Bronchial epithelial cell (primary cell): Measurements from ENCODE around the gene CD59. TPM values are rescaled to one million over a fixed set of nuclear protein-coding genes. Genes with fewer than 3 reads are reported as not detected.
"Not testable (repeated sequence)": the region's sequence is repeated elsewhere in the genome, so short reads cannot be mapped to it uniquely, and the experiment has no call there.

Experiments
- DNase-seq: peaks from one replicate; pipeline ENCODE4 v3.0.0-alpha.2; 2010; ENCODE audit warnings: low read depth
- FAIRE-seq: peaks from 2 replicates; lab custom pipeline; 2011; peaks lifted over from hg19 to GRCh38; lab: Jason Lieb, UNC
- H3K27me3 ChIP-seq: 2 replicates; pipeline ENCODE4 v1.5.1; 2011; ENCODE audit warnings: low read length; ENCODE audit not compliant: control insufficient read depth, insufficient read depth
- H3K36me3 ChIP-seq: 2 replicates; pipeline ENCODE4 v1.5.1; 2011; ENCODE audit warnings: low read length; ENCODE audit not compliant: control insufficient read depth, insufficient read depth
- H3K4me3 ChIP-seq: 2 replicates; pipeline ENCODE4 v1.5.1; 2011; ENCODE audit warnings: mild to moderate bottlenecking, low read depth, low read length, control low read depth
- total RNA-seq: library from RNA; depleted of rRNA; stranded (reverse); fragments of >200 nt; gene quantifications from 2 replicates; pipeline ENCODE4 v1.2.1, GENCODE V29; 2014
- TF ChIP-seq, protein P1 (sequence below): IDR thresholded peaks from 2 replicates; pipeline ENCODE4 v1.5.1; 2011; ENCODE audit warnings: mild to moderate bottlenecking, moderate library complexity, low read length, control low read depth, inconsistent platforms; ENCODE audit not compliant: insufficient read depth, severe bottlenecking

CD59 gene
- total RNA-seq, 1 donor from 2014 or later: 193 TPM

DNA sequence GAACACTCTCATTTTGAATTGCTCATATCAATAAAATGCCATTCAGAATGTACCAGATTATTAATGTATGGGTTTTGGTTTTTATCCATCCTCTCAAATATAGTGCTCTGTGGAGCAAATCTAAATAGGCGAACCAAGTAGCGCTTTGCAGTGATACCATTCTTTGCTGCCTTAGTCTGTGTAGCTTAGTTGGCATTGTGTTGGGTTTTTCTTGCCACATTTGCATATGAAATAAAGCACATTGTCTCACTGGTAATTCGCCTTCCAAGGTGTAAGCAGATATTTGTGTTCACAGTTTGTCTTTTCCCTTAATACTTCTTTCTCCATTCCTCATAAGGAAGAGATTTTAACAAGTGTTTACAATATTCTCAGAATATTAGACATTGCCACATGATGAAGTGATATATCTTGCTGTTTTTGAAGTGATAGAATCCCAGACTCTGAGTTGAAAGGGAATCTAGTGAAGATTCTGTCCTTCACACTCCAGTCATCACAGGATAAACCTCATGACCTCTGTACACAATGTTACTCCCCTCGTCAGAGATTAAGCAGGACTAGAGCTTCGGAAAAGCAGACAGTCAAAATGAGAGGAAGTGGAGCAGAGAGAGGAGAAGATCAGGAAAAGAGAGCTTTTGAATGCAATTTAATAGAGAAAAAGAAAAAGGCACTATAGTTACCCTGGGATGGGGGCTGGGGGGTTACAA, 52.1 kb downstream of the CD59 start:
- Histone ChIP-seq H3K27me3 (no peaks in the 10 kb centered on the region), H3K36me3 (no peaks in the 10 kb centered on the region), H3K4me3 (no peak overlapping the region)
- TF ChIP-seq, protein P1, sequence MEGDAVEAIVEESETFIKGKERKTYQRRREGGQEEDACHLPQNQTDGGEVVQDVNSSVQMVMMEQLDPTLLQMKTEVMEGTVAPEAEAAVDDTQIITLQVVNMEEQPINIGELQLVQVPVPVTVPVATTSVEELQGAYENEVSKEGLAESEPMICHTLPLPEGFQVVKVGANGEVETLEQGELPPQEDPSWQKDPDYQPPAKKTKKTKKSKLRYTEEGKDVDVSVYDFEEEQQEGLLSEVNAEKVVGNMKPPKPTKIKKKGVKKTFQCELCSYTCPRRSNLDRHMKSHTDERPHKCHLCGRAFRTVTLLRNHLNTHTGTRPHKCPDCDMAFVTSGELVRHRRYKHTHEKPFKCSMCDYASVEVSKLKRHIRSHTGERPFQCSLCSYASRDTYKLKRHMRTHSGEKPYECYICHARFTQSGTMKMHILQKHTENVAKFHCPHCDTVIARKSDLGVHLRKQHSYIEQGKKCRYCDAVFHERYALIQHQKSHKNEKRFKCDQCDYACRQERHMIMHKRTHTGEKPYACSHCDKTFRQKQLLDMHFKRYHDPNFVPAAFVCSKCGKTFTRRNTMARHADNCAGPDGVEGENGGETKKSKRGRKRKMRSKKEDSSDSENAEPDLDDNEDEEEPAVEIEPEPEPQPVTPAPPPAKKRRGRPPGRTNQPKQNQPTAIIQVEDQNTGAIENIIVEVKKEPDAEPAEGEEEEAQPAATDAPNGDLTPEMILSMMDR: no peak
- DNase-seq (no peak), FAIRE-seq (no peak)

DNA sequence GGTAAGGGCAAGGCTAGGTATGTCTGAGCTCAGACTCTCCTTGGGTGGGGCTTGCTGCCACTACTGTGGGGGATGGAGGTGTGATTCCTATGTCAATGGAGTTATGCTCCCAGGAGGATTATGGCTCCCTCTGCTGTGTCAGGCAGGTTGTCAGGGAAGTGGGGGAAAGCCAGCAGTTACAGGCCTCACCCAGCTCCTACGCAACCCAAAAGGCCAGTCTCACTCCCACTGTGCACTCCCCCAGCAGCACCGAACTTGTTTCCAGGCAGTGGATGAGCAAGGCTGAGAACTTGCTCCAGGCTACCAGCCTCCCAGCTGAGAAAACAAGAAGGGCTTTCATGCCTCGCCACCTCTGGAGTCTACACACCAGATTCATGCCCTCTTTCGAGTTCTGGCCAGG, 53.8 kb downstream of the CD59 start:
- no peaks in the 10 kb centered on the region for H3K36me3 ChIP-seq
- DNase-seq (peak; percentile 63), FAIRE-seq (no peak)
- TF ChIP-seq, protein P1: peak; percentile 57
- no peaks in the 10 kb centered on the region for H3K27me3 ChIP-seq
- no peak overlapping the region for H3K4me3 ChIP-seq

DNA sequence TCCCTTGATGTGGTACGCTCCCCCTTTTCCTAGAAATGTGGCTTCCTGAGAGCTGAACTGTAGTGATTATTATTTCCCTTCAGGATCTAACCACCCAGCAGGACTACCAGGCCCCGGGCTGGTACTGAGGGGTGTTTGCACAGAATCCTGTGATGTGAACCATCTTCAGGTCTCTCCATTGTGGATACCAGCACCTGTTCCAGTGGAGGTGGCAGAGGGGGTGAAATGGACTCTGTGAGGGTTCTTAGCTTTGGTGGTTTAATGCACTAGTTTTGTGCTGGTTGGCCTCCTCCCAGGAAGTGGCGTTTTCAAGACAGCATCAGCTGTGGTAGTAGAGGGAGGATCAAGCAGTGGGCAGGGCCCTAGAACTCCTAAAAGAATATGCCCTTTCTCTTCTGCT, 54.2 kb downstream of the CD59 start:
- DNase-seq (no peak), FAIRE-seq (no peak)
- Histone ChIP-seq H3K4me3 (no peak overlapping the region), H3K27me3 (no peaks in the 10 kb centered on the region), H3K36me3 (no peaks in the 10 kb centered on the region)
- TF ChIP-seq, protein P1: no peak

DNA sequence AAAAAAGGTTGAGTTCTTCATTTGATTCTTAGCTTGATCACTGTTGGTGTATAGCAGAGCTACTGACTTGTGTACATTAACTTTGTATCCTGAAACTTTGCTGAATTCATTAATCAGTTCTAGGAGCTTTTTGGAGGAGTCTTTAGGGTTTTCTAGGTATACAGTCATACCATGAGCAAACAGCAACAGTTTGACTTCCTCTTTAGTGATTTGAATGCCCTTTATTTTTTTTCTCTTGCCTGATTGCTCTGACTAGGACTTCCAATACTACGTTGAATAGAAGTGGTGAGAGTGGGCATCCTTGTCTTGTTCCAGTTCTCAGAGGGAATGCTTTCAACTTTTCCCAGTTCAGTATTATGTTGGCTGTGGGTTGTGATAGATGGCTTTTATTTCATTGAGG, 57.6 kb downstream of the CD59 start:
- not testable (repeated sequence) for DNase-seq, H3K4me3 ChIP-seq, FAIRE-seq, H3K36me3 ChIP-seq, H3K27me3 ChIP-seq

DNA sequence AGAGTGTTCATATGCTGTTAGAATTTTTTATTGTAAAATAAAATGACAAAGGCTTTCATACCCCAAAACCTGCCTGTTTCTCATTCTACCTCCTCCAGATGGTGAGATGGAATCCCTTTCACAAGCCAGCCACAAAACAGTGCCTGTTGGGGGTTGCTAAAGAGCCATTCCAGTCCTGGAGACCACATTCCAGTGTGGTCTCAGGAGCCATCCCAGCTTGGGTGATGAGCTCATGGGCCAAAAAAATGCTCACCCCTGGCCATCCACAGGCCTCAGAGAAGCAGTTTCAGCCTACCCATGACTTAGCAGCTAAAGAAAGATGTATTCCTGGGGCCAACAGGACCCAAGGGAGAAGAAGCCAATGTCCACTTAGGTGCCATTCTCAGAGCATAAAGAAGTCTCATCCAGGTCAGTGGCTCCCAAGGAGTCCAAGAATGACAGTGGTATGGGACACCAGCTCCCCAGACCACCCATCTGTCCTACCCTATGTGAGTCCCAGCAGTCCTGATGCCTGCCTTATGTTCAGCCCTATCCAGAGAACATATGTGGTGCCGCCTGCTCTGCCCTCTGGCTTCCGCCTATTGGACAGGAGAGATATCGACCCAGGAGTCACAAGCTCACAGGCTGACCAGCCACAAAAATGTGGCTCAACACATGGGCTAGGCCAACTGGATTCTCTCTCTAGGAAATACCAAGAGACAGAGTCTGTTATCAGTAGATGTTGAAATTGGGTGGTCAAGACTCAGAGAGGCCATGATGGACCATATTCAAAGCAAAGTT, 62.0 kb downstream of the CD59 start:
- FAIRE-seq (peak; percentile 40), DNase-seq (no peak)
- Histone ChIP-seq H3K4me3 (no peak overlapping the region), H3K27me3 (no peaks in the 10 kb centered on the region), H3K36me3 (no peaks in the 10 kb centered on the region)
- TF ChIP-seq, protein P1: no peak

DNA sequence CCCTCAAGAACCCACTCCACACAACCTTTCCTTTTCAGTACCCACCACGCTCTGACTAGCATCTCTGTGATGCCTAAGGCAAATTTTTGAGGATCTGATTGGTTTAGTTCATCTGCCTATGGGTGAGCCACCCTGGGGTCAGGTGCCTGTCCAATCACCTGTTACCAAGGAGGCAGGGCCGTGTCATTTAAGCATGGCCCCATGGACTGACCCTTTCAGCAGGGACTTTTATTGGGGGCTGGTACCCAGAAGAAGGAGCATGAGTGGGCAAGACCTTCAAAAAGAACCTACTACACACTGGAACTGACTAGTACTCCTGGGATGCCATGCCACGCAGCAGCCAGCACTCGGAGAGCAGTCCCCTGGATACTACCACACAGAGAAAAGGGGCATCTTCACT, 64.0 kb downstream of the CD59 start:
- Histone ChIP-seq H3K4me3 (no peak overlapping the region), H3K36me3 (no peaks in the 10 kb centered on the region), H3K27me3 (no peaks in the 10 kb centered on the region)
- DNase-seq: no peak
- TF ChIP-seq, protein P1: no peak
- FAIRE-seq: no peak
